COLO668 (cell line): ENCODE results near the gene ADCK1.
"Not testable (repeated sequence)": the region's sequence is repeated elsewhere in the genome, so short reads cannot be mapped to it uniquely, and the experiment has no call there.

Experiments used
- DNase-seq: peaks from one replicate; lab custom pipeline; 2025; ENCODE audit not compliant: unreplicated experiment; lab: John Stamatoyannopoulos, UW

ADCK1 gene

DNA sequence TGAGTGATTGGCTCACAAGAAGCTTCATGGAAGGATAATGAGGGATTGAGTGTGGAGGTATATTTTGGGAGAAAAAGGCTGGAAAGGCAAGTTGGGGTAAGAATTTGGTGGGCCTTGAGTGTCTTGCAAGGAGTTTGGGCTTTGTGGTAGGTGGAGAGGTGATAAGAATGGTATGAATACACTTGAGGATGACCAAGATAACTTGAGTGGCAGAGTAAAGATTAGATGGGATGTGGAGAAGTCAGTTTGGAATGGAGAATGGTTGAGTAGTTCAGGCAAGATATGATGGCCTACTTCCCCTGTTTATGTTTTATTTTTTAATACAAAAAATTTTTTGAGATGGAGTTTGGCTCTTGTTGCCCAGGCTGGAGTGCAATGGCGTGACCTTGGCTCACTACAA, 9.1 kb downstream of the ADCK1 start:
- DNase-seq: no peak

DNA sequence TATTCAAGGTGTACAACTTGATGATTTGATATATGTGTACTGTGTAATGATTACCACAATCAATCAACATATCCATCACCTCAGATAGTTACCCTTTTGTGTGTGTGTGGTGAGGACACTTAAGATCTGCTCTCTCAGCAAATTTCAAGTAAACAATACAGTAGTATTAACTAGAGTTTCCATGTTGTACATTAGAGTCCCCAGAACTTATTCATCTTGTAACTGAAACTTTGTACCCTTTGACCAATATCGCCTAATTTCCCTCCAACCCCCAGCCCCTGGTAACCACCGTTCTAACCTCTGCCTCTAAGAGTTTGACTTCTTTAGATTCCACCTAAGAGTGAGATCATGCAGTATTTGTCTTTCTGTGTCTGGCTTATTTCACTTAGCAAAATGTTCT, 12.1 kb downstream of the ADCK1 start:
- no peak for DNase-seq

DNA sequence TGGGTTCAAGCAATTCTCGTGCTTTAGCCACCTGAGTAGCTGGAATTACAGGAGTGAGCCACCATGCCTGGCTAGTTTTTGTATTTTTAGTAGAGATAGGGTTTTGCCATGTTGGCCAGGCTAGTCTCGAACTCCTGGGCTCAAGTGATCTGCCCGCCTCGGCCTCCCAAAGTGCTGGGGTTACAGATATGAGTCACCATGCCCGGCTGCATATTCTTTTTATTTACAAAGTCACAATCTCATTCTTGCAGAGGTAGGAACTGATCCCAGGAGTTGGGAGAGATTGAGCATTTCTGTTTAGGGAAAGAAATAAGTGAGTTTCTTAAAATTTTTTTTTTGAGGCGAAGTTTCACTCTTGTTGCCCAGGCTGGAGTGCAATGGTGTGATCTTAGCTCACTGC, 12.8 kb downstream of the ADCK1 start:
- DNase-seq: not testable (repeated sequence)

DNA sequence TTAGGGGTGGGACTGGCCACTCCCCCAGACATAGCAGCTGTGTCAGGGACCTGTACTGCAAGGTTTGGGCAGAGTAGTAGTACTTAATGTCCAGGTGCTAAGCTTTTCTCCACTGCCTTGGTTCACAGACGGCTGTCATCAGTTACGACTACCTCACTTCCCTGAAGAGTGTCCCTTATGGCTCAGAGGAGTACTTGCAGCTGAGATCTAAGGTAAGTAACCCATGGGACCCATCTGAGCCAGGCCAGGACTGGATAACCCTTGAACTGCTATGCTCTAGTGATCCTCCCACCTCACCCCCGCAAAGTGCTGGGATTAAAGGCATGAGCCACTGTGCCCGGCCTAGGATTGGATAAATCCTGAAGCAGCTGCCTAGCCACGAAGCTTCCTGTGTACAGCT, 22.4 kb downstream of the ADCK1 start:
- no peak for DNase-seq

- no peak for DNase-seq
Measured at GRCh38 chr14:77822741-77823140, 22.8 kb downstream of the ADCK1 start.

- DNase-seq: no peak
Measured at GRCh38 chr14:77823378-77823777, 23.5 kb downstream of the ADCK1 start.

- no peak for DNase-seq
Measured at GRCh38 chr14:77825895-77826519, 26.1 kb downstream of the ADCK1 start.

DNA sequence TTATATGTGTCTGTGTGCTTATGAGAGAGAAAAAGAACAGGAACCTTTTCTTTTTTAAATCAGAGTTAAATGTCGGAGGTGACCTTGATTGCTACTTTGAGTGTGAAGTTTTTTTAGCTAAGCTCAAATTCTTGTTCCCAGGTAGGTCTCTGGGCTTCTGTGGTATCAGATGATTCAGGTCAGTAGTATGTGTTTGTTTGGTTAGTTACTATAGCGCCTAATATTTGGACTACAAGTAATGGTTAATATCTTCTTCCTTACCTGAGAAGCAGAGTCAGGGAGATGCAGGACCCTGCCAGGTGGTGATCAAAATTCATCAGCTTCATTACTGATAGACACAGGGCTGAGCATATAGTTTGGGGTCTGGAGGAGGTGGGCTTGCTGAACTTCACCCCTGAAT, 30.8 kb downstream of the ADCK1 start:
- no peak for DNase-seq

DNA sequence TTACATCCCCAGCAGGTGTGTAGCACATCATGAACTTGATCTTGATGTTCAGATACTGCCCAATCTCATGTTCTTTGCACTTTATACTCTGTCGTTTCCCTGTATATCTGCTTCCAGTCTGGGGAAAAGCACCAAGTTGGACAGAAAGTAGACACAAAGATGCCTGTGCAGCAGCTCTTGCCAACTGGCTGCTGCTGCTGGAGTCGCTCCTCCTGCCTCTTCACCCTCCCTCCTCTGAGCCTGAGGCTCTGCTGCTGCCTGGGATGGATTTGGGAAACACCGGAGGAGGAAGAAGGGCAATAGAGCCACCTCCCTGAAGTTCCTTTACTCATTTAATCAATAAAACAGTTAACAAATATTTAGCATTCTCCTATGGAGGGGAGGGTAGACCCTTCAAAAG, 32.4 kb downstream of the ADCK1 start:
- DNase-seq: no peak

GRCh38 chr14:77837926-77838325, 38.0 kb downstream of the ADCK1 start:
- no peak for DNase-seq

DNA sequence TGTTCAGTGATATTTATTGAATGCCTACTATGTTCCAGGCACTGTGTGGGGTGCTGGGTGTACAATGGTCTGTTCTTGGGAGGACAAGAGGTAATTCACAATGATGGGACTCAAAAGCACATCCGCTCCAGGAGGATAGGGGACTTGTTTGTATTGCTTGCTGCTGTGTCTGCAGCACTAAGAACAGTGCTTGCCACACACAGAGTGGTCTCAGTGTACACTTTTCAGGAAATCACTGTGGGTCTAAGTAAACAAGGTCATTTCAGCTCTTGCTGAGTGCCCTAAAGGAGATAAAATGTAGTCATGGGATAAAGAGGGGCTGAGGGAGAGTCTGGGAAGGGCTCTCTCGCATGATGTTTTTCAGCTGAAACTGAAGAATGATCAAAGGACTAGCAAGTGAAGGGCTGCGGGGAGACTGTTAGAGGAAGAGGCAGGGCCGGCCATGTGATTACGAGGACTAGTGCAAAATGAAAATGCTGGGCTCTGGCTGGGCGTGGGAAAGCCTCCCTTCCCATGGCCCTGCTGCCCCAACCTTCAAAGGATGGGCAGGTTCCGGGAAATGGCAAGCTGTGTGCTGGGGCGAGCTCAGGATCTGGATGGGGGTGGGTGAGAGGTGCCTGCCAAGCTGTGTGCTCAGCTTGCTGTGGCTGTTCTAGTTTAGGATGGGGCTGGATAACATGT, 39.1 kb downstream of the ADCK1 start:
- DNase-seq: no peak

- DNase-seq: no peak
Measured at GRCh38 chr14:77843195-77843594, 43.3 kb downstream of the ADCK1 start.

GRCh38 chr14:77843651-77844050, 43.7 kb downstream of the ADCK1 start:
- DNase-seq: no peak

DNA sequence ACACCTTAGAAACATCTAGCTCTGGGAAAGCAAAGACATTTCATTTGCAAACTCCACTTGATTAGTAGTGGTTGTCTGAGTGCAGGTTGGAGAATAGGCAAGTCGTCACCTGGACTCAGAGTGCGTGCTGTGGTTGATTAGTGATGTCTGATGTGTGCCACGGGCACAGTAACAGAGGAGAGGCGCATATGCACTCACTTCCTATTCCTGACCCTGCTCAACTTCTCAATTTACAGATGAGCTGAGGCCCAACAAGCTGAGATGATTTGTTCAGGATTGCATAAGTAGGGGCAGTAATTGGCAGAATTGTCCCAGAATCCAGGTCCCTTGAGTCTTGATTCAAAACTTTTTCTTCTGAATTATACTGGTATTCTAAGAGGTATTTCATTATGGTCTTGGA, 44.9 kb downstream of the ADCK1 start:
- DNase-seq: no peak

DNA sequence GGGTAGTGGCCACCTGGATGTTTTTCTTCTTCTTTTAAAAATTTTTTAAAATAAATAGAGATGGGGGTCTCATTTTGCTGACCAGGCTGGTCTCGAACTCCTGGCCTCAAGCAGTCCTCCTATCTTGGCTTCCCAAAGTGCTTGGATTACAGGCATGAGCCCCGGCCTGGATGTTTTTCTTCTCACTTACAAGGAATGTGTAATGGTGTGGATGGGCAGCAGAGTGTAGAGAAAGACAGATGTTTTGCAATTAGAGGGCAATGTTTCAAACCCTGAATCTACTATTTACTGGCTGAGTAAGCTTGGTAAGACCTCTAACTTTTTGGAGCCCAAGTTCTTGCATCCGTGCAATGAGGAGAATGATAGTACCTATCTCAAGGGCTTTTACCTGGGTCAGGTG, 48.1 kb downstream of the ADCK1 start:
- no peak for DNase-seq

- DNase-seq: no peak
Measured at GRCh38 chr14:77849711-77850110, 49.8 kb downstream of the ADCK1 start.

- no peak for DNase-seq
Measured at GRCh38 chr14:77853919-77854318, 54.0 kb downstream of the ADCK1 start.

GRCh38 chr14:77856941-77857340, 57.0 kb downstream of the ADCK1 start:
- DNase-seq: no peak

DNA sequence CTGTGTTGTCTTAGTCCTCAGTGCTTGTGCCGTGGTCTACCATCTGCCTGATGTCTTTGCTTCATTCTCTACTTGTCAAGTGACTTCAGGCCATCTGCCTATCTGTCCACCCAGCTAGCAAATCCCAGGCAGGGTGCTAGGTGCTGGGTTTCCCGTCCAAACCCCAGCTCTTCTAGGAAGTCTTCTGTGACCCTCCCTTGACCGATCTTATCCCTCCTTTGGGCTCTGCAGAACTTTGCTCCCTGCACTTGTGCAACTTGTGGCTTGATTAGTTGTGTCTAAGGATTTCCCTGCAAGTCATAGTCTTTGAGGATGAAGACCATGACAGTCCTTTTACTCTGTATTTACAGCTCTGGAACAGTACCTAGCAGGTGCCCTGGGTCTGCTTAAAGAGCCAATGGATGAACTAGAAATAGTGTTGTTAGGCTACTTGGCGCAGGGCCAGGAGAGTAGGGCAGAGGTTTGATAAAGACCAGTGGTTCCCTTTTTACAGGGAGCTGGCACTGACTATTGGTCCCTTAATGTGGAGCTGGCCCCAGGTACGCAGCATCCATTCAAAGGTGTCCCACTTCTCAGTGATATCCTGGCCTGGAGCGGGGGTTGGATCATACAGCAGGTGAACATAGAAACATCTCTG, 60.1 kb downstream of the ADCK1 start:
- DNase-seq: peak; percentile 29

DNA sequence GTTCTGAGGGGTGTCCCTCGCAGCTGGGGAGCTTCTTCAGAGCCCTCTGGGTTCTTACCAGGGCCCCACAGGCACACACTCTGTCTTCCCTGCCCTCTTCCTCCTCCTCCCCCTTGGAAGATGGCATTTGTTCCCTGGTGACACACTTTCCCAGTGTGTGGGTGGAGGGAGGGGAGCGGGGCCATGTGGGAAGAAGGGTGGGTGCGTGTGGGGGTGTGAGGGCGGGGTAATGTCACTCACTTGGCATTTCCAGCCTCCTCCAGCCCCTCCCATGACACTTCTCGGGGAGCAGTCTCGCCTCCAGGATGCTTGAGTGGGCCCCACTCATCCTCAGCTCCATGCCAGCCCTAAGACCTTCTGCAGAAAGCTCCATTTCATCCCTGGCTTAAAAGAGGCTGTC, 61.3 kb downstream of the ADCK1 start:
- no peak for DNase-seq

GRCh38 chr14:77862154-77862786, 62.4 kb downstream of the ADCK1 start:
- DNase-seq: peak; percentile 76

DNA sequence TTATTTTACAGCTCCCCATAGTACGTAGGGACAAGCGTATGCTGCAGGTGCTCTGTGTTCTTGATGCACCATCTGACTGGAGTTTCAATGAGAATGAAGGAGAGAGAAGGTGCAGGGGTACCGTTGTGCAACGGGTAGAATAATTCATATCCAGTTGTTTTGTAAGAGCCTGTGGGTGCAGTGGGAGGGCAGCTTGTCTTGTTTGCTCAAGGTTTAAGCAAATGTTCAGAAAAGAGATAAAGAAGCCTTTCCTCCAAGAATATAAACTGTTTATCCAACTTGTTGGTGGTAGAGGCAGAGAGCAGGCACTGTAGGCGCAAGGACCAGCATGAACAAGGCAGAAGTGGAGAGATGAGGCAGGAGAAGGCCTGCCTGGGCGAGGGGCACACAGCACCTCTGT, 64.2 kb downstream of the ADCK1 start:
- DNase-seq: no peak
